Vagina (tissue), 2 donors: ENCODE results near the gene GLDC.

Experiments used
- POLR2A ChIP-seq, 2 donors: fragments of 450-650 bp; IDR thresholded peaks; one replicate each; pipeline ENCODE4 v1.6.1; 2017; ENCODE audit warnings: antibody characterized with exemption in 2 of 2, mild to moderate bottlenecking in 2 of 2, moderate library complexity in 2 of 2
- POLR2AphosphoS5 ChIP-seq, 2 donors: sonication (generic); formaldehyde crosslinking; IDR thresholded peaks; one replicate each; pipeline ENCODE4 v1.9.0; 2017; ENCODE audit warnings: antibody characterized with exemption in 2 of 2, mild to moderate bottlenecking in 2 of 2, low read depth in 1 of 2; ENCODE audit not compliant: insufficient read depth in 1 of 2
- TF ChIP-seq, protein P1 (sequence below), 3 experiments: fragments of 450-650 bp in 2 of 3; fragments of 200-600 bp in 1 of 3; sonication (generic) in 1 of 3; IDR thresholded peaks; one replicate each; pipeline ENCODE4 v1.5.1; 2017 to 2019; ENCODE audit warnings: antibody characterized with exemption in 3 of 3, mild to moderate bottlenecking in 2 of 3, moderate library complexity in 2 of 3

DNA sequence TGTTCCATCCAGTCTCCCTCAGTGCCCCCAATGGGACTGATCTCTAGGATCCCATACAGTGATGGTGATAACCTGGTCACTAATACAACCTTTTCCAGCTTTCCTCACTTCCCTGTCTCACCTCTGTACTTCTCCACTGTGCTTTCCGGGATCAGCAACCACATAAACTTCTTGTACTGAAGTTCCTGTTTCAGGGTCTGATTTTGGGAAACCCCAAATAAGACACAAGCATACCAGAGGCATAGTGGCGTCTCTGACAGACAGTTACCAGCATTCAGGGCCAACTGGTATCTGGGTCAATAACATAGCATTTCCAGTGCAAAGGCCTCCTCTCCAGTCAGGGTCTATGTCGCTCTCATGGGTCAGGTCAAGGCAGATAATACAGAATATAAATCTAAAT, 64.3 kb downstream of the GLDC start:
- TF ChIP-seq, protein P1, sequence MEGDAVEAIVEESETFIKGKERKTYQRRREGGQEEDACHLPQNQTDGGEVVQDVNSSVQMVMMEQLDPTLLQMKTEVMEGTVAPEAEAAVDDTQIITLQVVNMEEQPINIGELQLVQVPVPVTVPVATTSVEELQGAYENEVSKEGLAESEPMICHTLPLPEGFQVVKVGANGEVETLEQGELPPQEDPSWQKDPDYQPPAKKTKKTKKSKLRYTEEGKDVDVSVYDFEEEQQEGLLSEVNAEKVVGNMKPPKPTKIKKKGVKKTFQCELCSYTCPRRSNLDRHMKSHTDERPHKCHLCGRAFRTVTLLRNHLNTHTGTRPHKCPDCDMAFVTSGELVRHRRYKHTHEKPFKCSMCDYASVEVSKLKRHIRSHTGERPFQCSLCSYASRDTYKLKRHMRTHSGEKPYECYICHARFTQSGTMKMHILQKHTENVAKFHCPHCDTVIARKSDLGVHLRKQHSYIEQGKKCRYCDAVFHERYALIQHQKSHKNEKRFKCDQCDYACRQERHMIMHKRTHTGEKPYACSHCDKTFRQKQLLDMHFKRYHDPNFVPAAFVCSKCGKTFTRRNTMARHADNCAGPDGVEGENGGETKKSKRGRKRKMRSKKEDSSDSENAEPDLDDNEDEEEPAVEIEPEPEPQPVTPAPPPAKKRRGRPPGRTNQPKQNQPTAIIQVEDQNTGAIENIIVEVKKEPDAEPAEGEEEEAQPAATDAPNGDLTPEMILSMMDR (IDR thresholded peaks at IDR 0.05) = no peak
- TF ChIP-seq POLR2A (IDR thresholded peaks at IDR 0.05) (no peak), POLR2AphosphoS5 (IDR thresholded peaks at IDR 0.05; ENCODE audit: insufficient read depth in 1 of 2, low read depth in 1 of 2) (no peak)
